Pancreas (tissue), 10 donors: ENCODE measurements around the gene FRMPD4. TPM values are rescaled to one million over a fixed set of nuclear protein-coding genes. Genes with fewer than 3 reads are reported as not detected.

Experiments used
- ATAC-seq, 4 donors: fragments of 200-7000 bp; cut with Tn5 transposase; one replicate each; pipeline versions ENCODE4 v1.8.0 to v1.9.1; 2020; ENCODE audit warnings: mild to moderate bottlenecking in 4 of 4, moderate library complexity in 4 of 4
- DNase-seq, 6 donors: peaks; one replicate each; pipeline ENCODE4 v3.0.0-alpha.2; 2020
- FAIRE-seq: peaks from 2 replicates; lab custom pipeline; 2012; peaks lifted over from hg19 to GRCh38; lab: Jason Lieb, UNC
- H3K27ac ChIP-seq, 4 donors: fragments of 200-600 bp; sonication (generic); 1 replicate in 3 of 4; 2 replicates in 1 of 4; pipeline versions ENCODE4 v1.5.0 to v1.8.0; 2020
- H3K27me3 ChIP-seq, 4 donors: fragments of 200-600 bp; one replicate each; pipeline ENCODE4 v1.8.0; 2021
- H3K36me3 ChIP-seq, 3 donors: fragments of 200-600 bp; sonication (generic) in 1 of 3; one replicate each; pipeline versions ENCODE4 v1.5.0 to v1.8.0; 2020 to 2021
- H3K4me1 ChIP-seq, 3 donors: fragments of 200-600 bp; one replicate each; pipeline ENCODE4 v1.8.0; 2021
- H3K4me3 ChIP-seq, 4 donors: fragments of 200-600 bp; sonication (generic) in 2 of 4; one replicate each; pipeline versions ENCODE4 v1.5.0 to v1.8.0; 2020 to 2021
- H3K9me3 ChIP-seq, 4 donors: fragments of 200-600 bp; one replicate each; pipeline ENCODE4 v1.8.0; 2021
- CTCF ChIP-seq, 4 donors: fragments of 200-600 bp; sonication (generic) in 3 of 4; IDR thresholded peaks; one replicate each; pipeline versions ENCODE4 v1.5.0 to v1.8.0; 2021; ENCODE audit warnings: antibody characterized with exemption in 4 of 4
- WGBS, 2 donors: extraction: QIAGEN DNeasy Blood & Tissue Kit; methylation state at CpG; one replicate each; pipeline ENCODE4 v1.1.7; 2013; 5-methylcytosine and 5-hydroxymethylcytosine counted together
- intact Hi-C, 3 donors: fragments of 100-400 bp; cut with DNase I; formaldehyde crosslinking; loops; one replicate each; pipeline versions ENCODE4 v1.11.1 to v1.14.2; 2022
- polyA plus RNA-seq, 2 donors: library from polyadenylated mRNA; stranded (reverse); fragments of 200-250 nt; gene quantifications; one replicate each; pipeline ENCODE4 v1.2.3, GENCODE V29; 2013
- total RNA-seq, 6 donors: library from RNA; stranded (reverse); fragmentation: NEBNext Ultra II Directional in 4 of 6; extraction: Animal tissue kit (Norgen Biotek cat#: 25700) in 4 of 6; gene quantifications; one replicate each; pipeline versions ENCODE4 v1.2.1 to v1.2.4, GENCODE V29; 2021 to 2023
- donor health status: healthy with polysubstance abuse.
- donor health status: DM: no; HTN: no; CAD: no; lungs with moderate emphysema.
- donor health status: DM: no; HTN: no; CAD: no.
- donor health status: control.
- donor health status: control.
- donor health status: Bipolar disorder and iron deficiency.
- donor health status: DM: yes; HTN: yes; CAD: no.
- donor health status: DM: no; HTN: no; CAD: no.
- donor health status: DM: no; HTN: no; CAD: no.
- donor health status: DM: yes; HTN: yes; CAD: no.

FRMPD4 gene
- total and polyA plus RNA-seq, 8 donors, result 0.03 to 0.23 (median 0.06) TPM; not detected in 1

GRCh38 chrX:12443534-12444098, 305.3 kb downstream of the FRMPD4 start:
- no peak for TF ChIP-seq CTCF (IDR thresholded peaks at IDR 0.05)
- 46 to 51% methylated on average over 7 of the region's 7 CpGs for WGBS, 2 donors
- intact Hi-C loops, result no loop called here
- no peak for ATAC-seq
- H3K4me1 ChIP-seq, result no peaks in the 10 kb centered on the region
- H3K9me3 ChIP-seq, result no peaks in the 10 kb centered on the region
- DNase-seq, result no peak
- H3K36me3 ChIP-seq, result no peaks in the 10 kb centered on the region
- no peak for FAIRE-seq
- H3K4me3 ChIP-seq, result no peak overlapping the region
- H3K27me3 ChIP-seq, result peaks cover 0 to 23% (median 5%) of the 10 kb centered on the region in 4 donors
- H3K27ac ChIP-seq, result no peak overlapping the region

- no peaks in the 10 kb centered on the region for H3K9me3 ChIP-seq
- H3K4me1 ChIP-seq, result no peaks in the 10 kb centered on the region
- DNase-seq (no peak), ATAC-seq (no peak), FAIRE-seq (no peak)
- intact Hi-C loops, result no loop called here
- H3K27ac ChIP-seq, result no peak overlapping the region
- TF ChIP-seq CTCF (IDR thresholded peaks at IDR 0.05), result no peak
- no peaks in the 10 kb centered on the region for H3K36me3 ChIP-seq
- H3K4me3 ChIP-seq, result no peak overlapping the region
- peaks cover 0 to 10% (median 1%) of the 10 kb centered on the region in 4 donors for H3K27me3 ChIP-seq
- 62 to 63% methylated on average over 7 of the region's 7 CpGs for WGBS, 2 donors
Measured at GRCh38 chrX:12446342-12447075, 308.2 kb downstream of the FRMPD4 start.

GRCh38 chrX:12447448-12448064, 309.3 kb downstream of the FRMPD4 start:
- ATAC-seq (no peak), FAIRE-seq (no peak), DNase-seq (no peak)
- Histone ChIP-seq H3K27me3 (peaks cover 0 to 13% (median 1%) of the 10 kb centered on the region in 4 donors), H3K9me3 (no peaks in the 10 kb centered on the region), H3K4me3 (no peak overlapping the region), H3K4me1 (no peaks in the 10 kb centered on the region), H3K36me3 (no peaks in the 10 kb centered on the region), H3K27ac (no peak overlapping the region)
- TF ChIP-seq CTCF (IDR thresholded peaks at IDR 0.05), result no peak
- intact Hi-C loops, result no loop called here
- 22 to 34% methylated on average over 5 of the region's 5 CpGs for whole genome bisulfite sequencing, 2 donors

GRCh38 chrX:12452268-12452667, 314.0 kb downstream of the FRMPD4 start:
- no peaks in the 10 kb centered on the region for H3K4me1 ChIP-seq
- H3K9me3 ChIP-seq, result no peaks in the 10 kb centered on the region
- no peak for FAIRE-seq
- no peak for TF ChIP-seq CTCF (IDR thresholded peaks at IDR 0.05)
- 37 to 41% methylated on average over 2 of the region's 2 CpGs for WGBS, 2 donors
- H3K27ac ChIP-seq, result no peak overlapping the region
- ATAC-seq, result no peak
- no peaks in the 10 kb centered on the region for H3K36me3 ChIP-seq
- no peak overlapping the region for H3K4me3 ChIP-seq
- DNase-seq, result no peak
- H3K27me3 ChIP-seq, result peaks cover 0 to 21% (median 0%) of the 10 kb centered on the region in 4 donors
- intact Hi-C loops, result no loop called here
